GM12878 (cell line): ENCODE results near the gene TMEM44. TPM values are rescaled to one million over a fixed set of nuclear protein-coding genes. Genes with fewer than 3 reads are reported as not detected.

Source experiments
- ATAC-seq: fragments of 200-7000 bp; cut with Tn5 transposase; 3 replicates; pipeline ENCODE4 v1.9.1; 2020; ENCODE audit warnings: mild to moderate bottlenecking, moderate library complexity
- BruUV-seq: library from RNA; stranded (reverse); fragments of 400-500 nt; replicated peaks from 2 replicates; lab custom pipeline; 2021; lab: Mats Ljungman, UMichigan
- CTCF ChIA-PET: fragments of 300-600 bp; sonication (Branson Sonifier 250); formaldehyde crosslinking; extraction: SDS; loops from one replicate; lab custom pipeline; 2021; ENCODE audit warnings: inconsistent platforms; lab: Yijun Ruan, JAX
- POLR2A ChIA-PET: fragments of 350-600 bp; formaldehyde crosslinking; extraction: SDS; loops from one replicate; lab custom pipeline; 2021; ENCODE audit warnings: inconsistent platforms; lab: Charles Lee
- RAD21 ChIA-PET: fragments of 300-600 bp; sonication (Branson Sonifier 250); formaldehyde crosslinking; loops from one replicate; lab custom pipeline; 2023; ENCODE audit warnings: antibody characterized with exemption; ENCODE audit not compliant: unreplicated experiment; lab: Charles Lee
- SMC1A ChIA-PET: fragments of 300-600 bp; sonication (Branson Sonifier 250); formaldehyde crosslinking; loops from one replicate; lab custom pipeline; 2023; ENCODE audit not compliant: unreplicated experiment, uncharacterized antibody; lab: Charles Lee
- DNase-seq: peaks from one replicate; pipeline ENCODE4 v3.0.0-alpha.2; 2011; ENCODE audit warnings: low read depth, low spot score
- FAIRE-seq: peaks from 3 replicates; lab custom pipeline; 2011; peaks lifted over from hg19 to GRCh38; lab: Jason Lieb, UNC
- H2AFZ ChIP-seq: 2 replicates; pipeline ENCODE4 v1.6.0; 2011; ENCODE audit warnings: low read depth, low read length, control low read depth; ENCODE audit not compliant: control insufficient read depth
- H3K27ac ChIP-seq: 2 replicates; pipeline ENCODE4 v1.5.1; 2011; ENCODE audit warnings: control low read depth; ENCODE audit not compliant: control insufficient read depth, insufficient read depth
- H3K27me3 ChIP-seq, 2 experiments: replicated peaks in 1 of 2; 2 replicates each; pipeline versions ENCODE4 v1.6.0 to v1.6.1; 2011; ENCODE audit warnings: low read length in 1 of 2; ENCODE audit not compliant: control insufficient read depth in 2 of 2, insufficient read depth in 2 of 2
- H3K36me3 ChIP-seq, 2 experiments: 2 replicates each; pipeline ENCODE4 v1.5.1; 2011; ENCODE audit warnings: low read length in 1 of 2; ENCODE audit not compliant: control insufficient read depth in 2 of 2, insufficient read depth in 2 of 2
- H3K4me1 ChIP-seq: 2 replicates; pipeline ENCODE4 v1.6.1; 2011; ENCODE audit warnings: mild to moderate bottlenecking, low read length, moderate library complexity, mixed read lengths; ENCODE audit not compliant: control insufficient read depth, insufficient read depth
- H3K4me2 ChIP-seq: 2 replicates; pipeline ENCODE4 v1.6.0; 2011; ENCODE audit warnings: control low read depth; ENCODE audit not compliant: control insufficient read depth, insufficient read depth
- H3K4me3 ChIP-seq: fragments of 200-600 bp; sonication (generic); 2 replicates; pipeline ENCODE4 v1.5.1; 2016
- H3K79me2 ChIP-seq: 2 replicates; pipeline ENCODE4 v1.6.0; 2011; ENCODE audit warnings: low read length; ENCODE audit not compliant: control insufficient read depth, insufficient read depth
- H3K9ac ChIP-seq: 2 replicates; pipeline ENCODE4 v1.8.0; 2011; ENCODE audit warnings: low read length, control low read depth, mixed read lengths; ENCODE audit not compliant: control insufficient read depth, insufficient read depth
- H3K9me3 ChIP-seq: replicated peaks from 3 replicates; pipeline ENCODE4 v1.5.1; 2011; ENCODE audit warnings: mild to moderate bottlenecking, low read length; ENCODE audit not compliant: control insufficient read depth, insufficient read depth
- H4K20me1 ChIP-seq: 2 replicates; pipeline ENCODE4 v1.6.0; 2011; ENCODE audit not compliant: control insufficient read depth, insufficient read depth
- BHLHE40 ChIP-seq, 2 experiments: fragments of 450-650 bp in 1 of 2; IDR thresholded peaks; 2 replicates each; pipeline ENCODE4 v1.6.1; 2011 to 2017; ENCODE audit warnings: low read depth in 2 of 2, borderline replicate concordance in 1 of 2, improper control_type of control experiment in 1 of 2, low read length in 1 of 2, mild to moderate bottlenecking in 1 of 2
- HCFC1 ChIP-seq: fragments of 150-350 bp; IDR thresholded peaks from 2 replicates; pipeline ENCODE4 v1.6.1; 2014; ENCODE audit warnings: low read length
- IRF4 ChIP-seq: IDR thresholded peaks from 2 replicates; pipeline ENCODE4 v1.6.1; 2011; ENCODE audit warnings: low read depth, low read length
- MXI1 ChIP-seq: fragments of 150-350 bp; IDR thresholded peaks from 2 replicates; pipeline ENCODE4 v1.6.1; 2011; ENCODE audit warnings: low read depth, mild to moderate bottlenecking, inconsistent platforms, low read length, improper control_type of control experiment
- POU2F2 ChIP-seq: IDR thresholded peaks from 3 replicates; pipeline ENCODE4 v1.6.1; 2011; ENCODE audit warnings: low read depth, mild to moderate bottlenecking, low read length, borderline replicate concordance
- SUZ12 ChIP-seq: fragments of 200-600 bp; sonication (generic); IDR thresholded peaks from one replicate; pipeline ENCODE4 v1.6.1; 2018; ENCODE audit warnings: antibody characterized with exemption, mild to moderate bottlenecking; ENCODE audit not compliant: unreplicated experiment
- YY1 ChIP-seq: IDR thresholded peaks from 2 replicates; pipeline ENCODE4 v1.6.1; 2011; ENCODE audit warnings: low read depth, mild to moderate bottlenecking, low read length
- ZSCAN29 ChIP-seq: fragments of 450-650 bp; IDR thresholded peaks from 2 replicates; pipeline ENCODE4 v1.6.1; 2017; ENCODE audit warnings: mild to moderate bottlenecking, moderate library complexity
- WGBS: methylation state at CpG from one replicate; pipeline ENCODE4 v1.1.6; 2016; ENCODE audit warnings: low lambda C conversion rate; ENCODE audit not compliant: insufficient replicate concordance, insufficient coverage; ENCODE audit errors: missing lambda C conversion rate; 5-methylcytosine and 5-hydroxymethylcytosine counted together
- in situ Hi-C: fragments of 300-500 bp; cut with MboI; formaldehyde crosslinking; loops from 9 replicates; pipeline ENCODE4 v1.14.3; 2018; ENCODE audit warnings: mixed read lengths
- intact Hi-C: fragments of 100-400 bp; cut with micrococcal nuclease; formaldehyde crosslinking; loops from one replicate; pipeline ENCODE4 v1.14.2; 2022; ENCODE audit not compliant: unreplicated experiment
- polyA plus RNA-seq, 11 experiments: library from polyadenylated mRNA; depleted of rRNA in 4 of 11; unstranded in 6 of 11; stranded (reverse) in 5 of 11; fragments of >200 nt; fragmentation: Nextera tagmentation in 4 of 11; fragmentation: Illumina TruSeq in 1 of 11; extraction: Ambion mirVana in 4 of 11; extraction: Trizol in 1 of 11; gene quantifications; 1 replicate in 1 of 11; 2 replicates in 10 of 11; pipeline versions ENCODE4 v1.2.1 to v1.2.3, GENCODE V29; 2011 to 2016; ENCODE audit warnings: inconsistent platforms in 2 of 11, missing spikeins in 2 of 11, low read depth in 1 of 11
- total RNA-seq, 4 experiments: library from RNA; depleted of rRNA in 3 of 4; stranded (reverse); fragments of >200 nt in 3 of 4; fragmentation: Illumina TruSeq in 1 of 4; extraction: Trizol in 1 of 4; gene quantifications; 2 replicates each; pipeline versions ENCODE4 v1.2.1 to v1.2.3, GENCODE V29; 2013 to 2021
- TF ChIP-seq, protein P1 (sequence below): IDR thresholded peaks from 2 replicates; pipeline ENCODE4 v1.6.1; 2012; ENCODE audit warnings: mild to moderate bottlenecking, low read depth, low read length
- TF ChIP-seq, protein P2 (sequence below): fragments of 150-350 bp; IDR thresholded peaks from 2 replicates; pipeline ENCODE4 v1.6.1; 2014; ENCODE audit warnings: mild to moderate bottlenecking, low read depth, low read length
- TF ChIP-seq, protein P3 (sequence below): fragments of 450-650 bp; formaldehyde crosslinking; IDR thresholded peaks from 2 replicates; pipeline ENCODE4 v1.4.0; 2022; ENCODE audit warnings: mild to moderate bottlenecking, moderate library complexity

Gene TMEM44
- total and polyA plus RNA-seq, 10 of the 15 experiments (the other 5 are each of a cell fraction or from before 2014, with no cell fraction given) = 0.57 to 8.3 (median 3.6) TPM

DNA sequence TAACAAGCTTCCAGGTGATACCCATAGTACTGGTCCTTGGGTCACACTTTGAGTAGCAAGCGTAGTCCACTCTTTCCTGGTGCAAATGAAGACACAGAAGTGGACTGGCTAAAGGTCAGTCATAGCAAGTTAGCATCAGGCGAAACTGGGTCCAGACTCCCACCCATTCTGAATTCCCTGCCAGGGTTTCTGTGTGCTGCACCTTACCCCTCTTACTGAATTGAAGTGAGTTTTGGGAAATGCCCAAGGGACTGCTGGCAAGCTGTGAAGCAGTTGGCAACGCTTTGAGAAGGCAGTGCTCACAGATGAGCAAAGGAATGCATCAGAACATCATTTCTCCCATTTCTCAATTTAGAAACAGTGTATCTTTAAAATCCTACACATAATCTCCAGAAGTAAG is 40.5 kb upstream of the TMEM44 start:
- Histone ChIP-seq H3K79me2 (peaks cover 26% of the 10 kb centered on the region), H3K9ac (no peak overlapping the region), H4K20me1 (no peaks in the 10 kb centered on the region), H3K4me1 (peaks cover 21% of the 10 kb centered on the region), H3K9me3 (no peaks in the 10 kb centered on the region), H3K27ac (no peak overlapping the region), H2AFZ (no peak overlapping the region), H3K27me3 (no peaks in the 10 kb centered on the region), H3K4me2 (no peak overlapping the region), H3K36me3 (peaks cover 0 to 4% of the 10 kb centered on the region in 2 experiments; a peak in 2 of 4 replicates), H3K4me3 (no peak overlapping the region)
- ATAC-seq (no peak), DNase-seq (no peak), FAIRE-seq (no peak)
- in situ Hi-C loops (loop anchor here (5.0 to 10.0 kb wide), 3 partner anchors 594 to 864 kb away; partner anchors contain the start of gene ACAP2), intact Hi-C loops (loop anchor here (2.0 kb wide), 1 partner anchor 587 kb away; no protein-coding TSS in a partner anchor)
- TF ChIP-seq IRF4 (no peak), POU2F2 (no peak), ZSCAN29 (no peak), YY1 (no peak), SUZ12 (no peak), BHLHE40 (IDR thresholded peaks at IDR 0.05; ENCODE audit: borderline replicate concordance in 1 of 2, low read depth in 2 of 2, low read length in 1 of 2) (no peak), MXI1 (no peak), HCFC1 (no peak)
- TF ChIP-seq, protein P1, sequence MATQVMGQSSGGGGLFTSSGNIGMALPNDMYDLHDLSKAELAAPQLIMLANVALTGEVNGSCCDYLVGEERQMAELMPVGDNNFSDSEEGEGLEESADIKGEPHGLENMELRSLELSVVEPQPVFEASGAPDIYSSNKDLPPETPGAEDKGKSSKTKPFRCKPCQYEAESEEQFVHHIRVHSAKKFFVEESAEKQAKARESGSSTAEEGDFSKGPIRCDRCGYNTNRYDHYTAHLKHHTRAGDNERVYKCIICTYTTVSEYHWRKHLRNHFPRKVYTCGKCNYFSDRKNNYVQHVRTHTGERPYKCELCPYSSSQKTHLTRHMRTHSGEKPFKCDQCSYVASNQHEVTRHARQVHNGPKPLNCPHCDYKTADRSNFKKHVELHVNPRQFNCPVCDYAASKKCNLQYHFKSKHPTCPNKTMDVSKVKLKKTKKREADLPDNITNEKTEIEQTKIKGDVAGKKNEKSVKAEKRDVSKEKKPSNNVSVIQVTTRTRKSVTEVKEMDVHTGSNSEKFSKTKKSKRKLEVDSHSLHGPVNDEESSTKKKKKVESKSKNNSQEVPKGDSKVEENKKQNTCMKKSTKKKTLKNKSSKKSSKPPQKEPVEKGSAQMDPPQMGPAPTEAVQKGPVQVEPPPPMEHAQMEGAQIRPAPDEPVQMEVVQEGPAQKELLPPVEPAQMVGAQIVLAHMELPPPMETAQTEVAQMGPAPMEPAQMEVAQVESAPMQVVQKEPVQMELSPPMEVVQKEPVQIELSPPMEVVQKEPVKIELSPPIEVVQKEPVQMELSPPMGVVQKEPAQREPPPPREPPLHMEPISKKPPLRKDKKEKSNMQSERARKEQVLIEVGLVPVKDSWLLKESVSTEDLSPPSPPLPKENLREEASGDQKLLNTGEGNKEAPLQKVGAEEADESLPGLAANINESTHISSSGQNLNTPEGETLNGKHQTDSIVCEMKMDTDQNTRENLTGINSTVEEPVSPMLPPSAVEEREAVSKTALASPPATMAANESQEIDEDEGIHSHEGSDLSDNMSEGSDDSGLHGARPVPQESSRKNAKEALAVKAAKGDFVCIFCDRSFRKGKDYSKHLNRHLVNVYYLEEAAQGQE = no peak
- TF ChIP-seq, protein P2, sequence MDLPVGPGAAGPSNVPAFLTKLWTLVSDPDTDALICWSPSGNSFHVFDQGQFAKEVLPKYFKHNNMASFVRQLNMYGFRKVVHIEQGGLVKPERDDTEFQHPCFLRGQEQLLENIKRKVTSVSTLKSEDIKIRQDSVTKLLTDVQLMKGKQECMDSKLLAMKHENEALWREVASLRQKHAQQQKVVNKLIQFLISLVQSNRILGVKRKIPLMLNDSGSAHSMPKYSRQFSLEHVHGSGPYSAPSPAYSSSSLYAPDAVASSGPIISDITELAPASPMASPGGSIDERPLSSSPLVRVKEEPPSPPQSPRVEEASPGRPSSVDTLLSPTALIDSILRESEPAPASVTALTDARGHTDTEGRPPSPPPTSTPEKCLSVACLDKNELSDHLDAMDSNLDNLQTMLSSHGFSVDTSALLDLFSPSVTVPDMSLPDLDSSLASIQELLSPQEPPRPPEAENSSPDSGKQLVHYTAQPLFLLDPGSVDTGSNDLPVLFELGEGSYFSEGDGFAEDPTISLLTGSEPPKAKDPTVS = no peak
- TF ChIP-seq, protein P3, sequence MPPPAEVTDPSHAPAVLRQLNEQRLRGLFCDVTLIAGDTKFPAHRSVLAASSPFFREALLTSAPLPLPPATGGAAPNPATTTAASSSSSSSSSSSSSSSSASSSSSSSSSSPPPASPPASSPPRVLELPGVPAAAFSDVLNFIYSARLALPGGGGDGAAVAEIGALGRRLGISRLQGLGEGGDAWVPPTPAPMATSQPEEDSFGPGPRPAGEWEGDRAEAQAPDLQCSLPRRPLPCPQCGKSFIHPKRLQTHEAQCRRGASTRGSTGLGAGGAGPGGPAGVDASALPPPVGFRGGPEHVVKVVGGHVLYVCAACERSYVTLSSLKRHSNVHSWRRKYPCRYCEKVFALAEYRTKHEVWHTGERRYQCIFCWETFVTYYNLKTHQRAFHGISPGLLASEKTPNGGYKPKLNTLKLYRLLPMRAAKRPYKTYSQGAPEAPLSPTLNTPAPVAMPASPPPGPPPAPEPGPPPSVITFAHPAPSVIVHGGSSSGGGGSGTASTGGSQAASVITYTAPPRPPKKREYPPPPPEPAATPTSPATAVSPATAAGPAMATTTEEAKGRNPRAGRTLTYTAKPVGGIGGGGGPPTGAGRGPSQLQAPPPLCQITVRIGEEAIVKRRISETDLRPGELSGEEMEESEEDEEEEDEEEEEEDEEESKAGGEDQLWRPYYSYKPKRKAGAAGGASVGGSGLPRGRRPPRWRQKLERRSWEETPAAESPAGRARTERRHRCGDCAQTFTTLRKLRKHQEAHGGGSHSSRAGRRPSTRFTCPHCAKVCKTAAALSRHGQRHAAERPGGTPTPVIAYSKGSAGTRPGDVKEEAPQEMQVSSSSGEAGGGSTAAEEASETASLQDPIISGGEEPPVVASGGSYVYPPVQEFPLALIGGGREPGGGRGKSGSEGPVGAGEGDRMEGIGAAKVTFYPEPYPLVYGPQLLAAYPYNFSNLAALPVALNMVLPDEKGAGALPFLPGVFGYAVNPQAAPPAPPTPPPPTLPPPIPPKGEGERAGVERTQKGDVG (CRISPR knock-in tag) = no peak
- WGBS = 65% methylated on average over 3 of the region's 3 CpGs
- ChIA-PET RAD21 (interaction anchor here (1.3 to 6.3 kb wide), 3 partner anchors 9 to 596 kb away, joined by 4 to 69 read pairs (median 8); no protein-coding TSS in a partner anchor), CTCF (interaction anchor here (0.9 to 6.0 kb wide), 4 partner anchors 9 to 597 kb away, joined by 3 to 96 read pairs (median 37); partner anchors contain the start of genes FAM43A and XXYLT1), SMC1A (interaction anchor here (0.7 to 2.2 kb wide), 3 partner anchors 9 to 457 kb away, joined by 3 to 9 read pairs (median 7); no protein-coding TSS in a partner anchor), POLR2A (no interaction called here)
- BruUV-seq = no TSS peak
